ENCODE measurements around the gene RTKN.

RTKN gene

DNA sequence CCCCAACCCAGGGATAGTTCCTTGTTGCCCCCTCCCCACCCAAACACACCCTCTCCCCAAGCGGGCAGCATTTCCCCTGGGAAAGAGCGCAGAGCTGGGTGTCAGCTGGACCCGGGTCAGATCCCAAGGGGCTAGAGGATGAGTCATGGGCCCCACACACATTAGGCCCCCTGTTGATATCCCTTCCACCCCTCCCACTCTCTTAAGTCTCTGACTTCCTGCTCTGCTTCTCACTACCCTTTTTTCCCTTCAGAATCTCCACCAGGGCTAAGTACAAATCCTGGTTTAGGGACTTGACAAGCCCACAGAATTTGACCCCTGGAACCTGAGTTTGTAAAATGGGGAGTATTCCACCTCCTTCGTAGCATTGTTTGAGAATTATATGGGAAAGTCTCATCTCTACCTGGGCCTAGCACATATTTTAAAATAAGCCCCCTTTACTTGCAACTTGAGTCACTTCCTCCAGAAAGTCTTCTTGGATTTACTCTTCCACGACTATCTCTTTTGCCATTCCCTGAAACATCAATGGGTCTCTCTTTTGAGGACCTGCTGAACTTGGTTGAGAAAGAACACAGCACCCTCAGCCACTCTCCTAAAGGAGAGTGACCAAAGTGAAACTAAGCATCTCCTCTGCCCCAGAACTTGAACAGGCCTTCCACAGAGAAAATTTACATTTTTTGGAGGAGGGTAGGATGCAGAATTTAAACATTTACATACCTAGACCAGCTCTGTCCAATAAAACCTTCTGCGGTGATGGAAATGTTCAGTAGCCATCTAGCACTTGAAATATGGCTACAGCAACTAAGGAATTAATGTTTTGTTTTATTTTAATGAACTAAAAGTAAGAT, 4.7 kb downstream of the RTKN start:
- peaks cover 7% of the 10 kb centered on the region for H3K36me3 ChIP-seq (ENCODE audit: control insufficient read depth, insufficient read depth, low read length)
- H3K27ac ChIP-seq (ENCODE audit: insufficient read depth, low read depth, low read length, poor library complexity, severe bottlenecking): no peak overlapping the region
- H3K4me3 ChIP-seq (ENCODE audit: insufficient read depth, low read depth, low read length): no peak overlapping the region
- 76 to 80% methylated on average over 5 to 6 of the region's 6 CpGs for WGBS, 2 experiments
- H3K27me3 ChIP-seq (ENCODE audit: control insufficient read depth, insufficient read depth, low read length, poor library complexity, severe bottlenecking): peaks cover 13% of the 10 kb centered on the region
- no peaks in the 10 kb centered on the region for H3K9me3 ChIP-seq (ENCODE audit: control insufficient read depth, low read length)
- peaks cover 22% of the 10 kb centered on the region for H3K4me1 ChIP-seq (ENCODE audit: control insufficient read depth, insufficient read depth, low read length)

DNA sequence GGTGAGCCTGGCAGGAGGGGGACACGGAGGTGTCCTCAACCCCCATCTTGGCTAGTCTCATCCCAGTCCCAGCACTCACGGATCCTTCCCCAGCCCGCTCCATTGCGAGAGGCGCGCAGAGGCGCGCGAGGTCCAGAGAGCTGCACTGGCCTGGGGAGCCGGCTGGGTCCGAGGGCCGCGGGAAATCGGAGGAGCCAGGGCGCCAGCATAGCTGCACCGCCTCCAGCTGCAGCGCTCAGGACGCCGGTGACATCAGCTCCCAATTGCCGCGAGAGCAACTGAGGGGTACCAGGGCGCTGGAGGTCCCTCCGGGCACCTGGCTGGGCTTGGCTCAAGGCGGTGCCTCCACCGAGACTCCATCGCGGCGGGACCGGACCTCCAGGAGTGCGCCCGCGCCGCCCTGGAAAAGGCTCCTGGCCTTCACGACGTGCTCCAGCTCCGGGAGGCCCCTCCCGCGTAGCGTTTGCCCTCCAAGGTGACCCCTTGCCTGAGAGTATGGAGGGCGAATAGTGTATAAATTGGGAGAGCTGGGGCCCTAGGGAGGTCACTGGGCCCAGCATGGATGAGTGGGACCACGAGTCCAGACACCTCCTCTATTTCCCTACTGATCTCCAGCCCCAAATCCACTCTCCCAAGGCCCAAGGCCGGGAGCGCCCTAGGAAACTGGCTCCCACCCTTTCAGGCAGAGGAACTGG, 5.5 kb downstream of the RTKN start:
- Histone ChIP-seq H3K36me3 (ENCODE audit: control insufficient read depth, insufficient read depth, low read length) (peaks cover 7% of the 10 kb centered on the region), H3K4me3 (ENCODE audit: insufficient read depth, low read depth, low read length) (no peak overlapping the region)
- WGBS, 2 experiments: 95% methylated on average over 43 of the region's 43 CpGs

DNA sequence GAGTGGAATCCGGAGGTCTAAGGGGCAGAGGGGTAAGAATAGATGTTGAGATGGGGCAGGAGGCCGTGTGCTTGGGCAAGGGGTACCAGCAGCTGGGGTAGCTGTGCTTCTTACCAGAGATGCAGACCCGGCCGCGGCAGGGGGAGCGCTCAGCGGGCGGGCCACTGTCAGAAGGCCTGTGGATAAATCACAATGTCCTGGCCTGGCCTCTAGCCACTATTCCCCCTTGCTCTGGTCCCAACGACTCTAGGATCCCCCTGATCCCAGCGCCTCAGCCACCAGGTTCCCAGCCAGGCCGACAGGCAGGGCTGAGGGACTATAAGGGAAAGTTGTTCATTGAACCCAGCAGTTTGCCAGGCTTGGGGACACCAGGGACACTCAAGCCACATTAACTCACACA, 11.2 kb downstream of the RTKN start:
- no peak overlapping the region for H3K27ac ChIP-seq (ENCODE audit: insufficient read depth, low read depth, low read length, poor library complexity, severe bottlenecking)
- no peaks in the 10 kb centered on the region for H3K27me3 ChIP-seq (ENCODE audit: control insufficient read depth, insufficient read depth, low read length, poor library complexity, severe bottlenecking)

More for the DNA sequence above, 5.5 kb downstream of the RTKN start:
- H3K27ac ChIP-seq (ENCODE audit: insufficient read depth, low read depth, low read length, poor library complexity, severe bottlenecking): no peak overlapping the region
- H3K27me3 ChIP-seq (ENCODE audit: control insufficient read depth, insufficient read depth, low read length, poor library complexity, severe bottlenecking): peaks cover 5% of the 10 kb centered on the region
- no peaks in the 10 kb centered on the region for H3K9me3 ChIP-seq (ENCODE audit: control insufficient read depth, low read length)
- H3K4me1 ChIP-seq (ENCODE audit: control insufficient read depth, insufficient read depth, low read length): peaks cover 17% of the 10 kb centered on the region

DNA sequence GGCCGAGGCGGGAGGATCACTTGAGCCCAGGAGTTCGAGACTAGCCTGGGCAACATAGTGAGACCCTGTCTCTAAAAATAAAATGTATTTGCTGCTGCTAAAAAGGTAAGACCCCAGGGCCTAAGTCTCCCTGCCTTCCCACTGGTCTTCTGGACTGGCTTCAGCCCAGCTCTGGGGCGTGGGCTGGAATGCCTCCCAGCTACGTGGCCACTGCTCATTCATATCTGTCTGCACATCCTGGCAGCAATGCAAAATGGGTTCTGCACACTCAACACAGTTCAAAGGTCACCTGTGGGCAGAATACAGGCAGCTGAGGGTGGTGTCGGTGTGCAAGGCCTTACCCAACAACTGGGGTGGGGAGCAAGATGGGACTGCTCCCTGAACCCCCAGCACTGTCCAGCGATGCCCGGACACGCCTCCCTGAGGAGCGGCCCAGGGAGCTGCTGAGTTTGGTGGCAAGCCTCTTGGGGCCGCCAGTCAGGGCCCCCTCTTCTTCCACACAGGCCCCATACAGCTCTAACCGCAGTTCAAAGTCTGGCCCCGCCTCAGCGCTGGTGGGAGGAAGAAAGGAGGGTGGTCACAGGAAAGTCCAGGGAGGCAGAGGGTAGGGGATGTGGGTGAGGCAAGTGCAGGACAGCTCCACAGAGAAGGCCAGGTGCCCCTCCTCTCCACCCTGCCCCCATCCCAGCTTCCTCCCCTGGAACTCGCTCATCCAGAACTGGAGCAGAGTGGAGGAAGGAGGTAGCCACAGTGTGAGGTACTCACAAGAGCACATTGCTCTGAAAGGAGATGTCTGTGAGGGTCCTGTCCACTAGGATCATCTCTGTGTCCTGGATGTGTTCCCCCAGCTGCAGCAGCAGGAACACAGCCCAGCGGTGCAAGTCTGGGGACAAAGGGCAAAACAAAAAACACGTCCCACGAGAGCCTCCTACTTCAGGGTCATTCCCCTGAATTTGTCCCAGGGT, 12.0 kb downstream of the RTKN start:
- Histone ChIP-seq H3K4me3 (ENCODE audit: insufficient read depth, low read depth, low read length) (no peak overlapping the region), H3K9me3 (ENCODE audit: control insufficient read depth, low read length) (no peaks in the 10 kb centered on the region), H3K27me3 (ENCODE audit: control insufficient read depth, insufficient read depth, low read length, poor library complexity, severe bottlenecking) (no peaks in the 10 kb centered on the region), H3K4me1 (ENCODE audit: control insufficient read depth, insufficient read depth, low read length) (no peaks in the 10 kb centered on the region), H3K36me3 (ENCODE audit: control insufficient read depth, insufficient read depth, low read length) (peaks cover 31% of the 10 kb centered on the region), H3K27ac (ENCODE audit: insufficient read depth, low read depth, low read length, poor library complexity, severe bottlenecking) (no peak overlapping the region)
- 93 to 95% methylated on average over 18 of the region's 18 CpGs for WGBS, 2 experiments

More for the DNA sequence above, 11.2 kb downstream of the RTKN start:
- Histone ChIP-seq H3K4me1 (ENCODE audit: control insufficient read depth, insufficient read depth, low read length) (no peaks in the 10 kb centered on the region), H3K4me3 (ENCODE audit: insufficient read depth, low read depth, low read length) (no peak overlapping the region), H3K9me3 (ENCODE audit: control insufficient read depth, low read length) (no peaks in the 10 kb centered on the region), H3K36me3 (ENCODE audit: control insufficient read depth, insufficient read depth, low read length) (peaks cover 25% of the 10 kb centered on the region)
- WGBS, 2 experiments: 94 to 95% methylated on average over 11 of the region's 11 CpGs

DNA sequence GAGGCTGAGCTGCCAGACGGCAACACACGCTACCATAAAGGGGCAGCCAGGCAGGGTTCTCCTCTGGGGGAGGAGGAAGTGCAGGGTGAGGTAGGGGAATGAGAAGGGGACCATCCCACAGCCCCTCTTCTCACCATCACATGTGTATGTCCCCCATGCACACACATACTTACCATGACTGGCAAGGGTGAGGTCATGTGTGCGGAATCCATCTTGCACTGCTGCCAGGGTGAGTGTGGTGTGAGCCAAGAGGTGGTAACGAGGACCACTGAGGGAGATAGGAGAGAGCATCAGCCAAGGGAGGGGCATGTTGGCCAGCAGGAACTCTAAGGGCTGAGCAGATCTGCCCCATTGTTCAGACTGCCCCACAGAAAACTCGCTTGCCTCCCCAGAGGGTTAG, 13.1 kb downstream of the RTKN start:
- no peak overlapping the region for H3K4me3 ChIP-seq (ENCODE audit: insufficient read depth, low read depth, low read length)
- H3K27ac ChIP-seq (ENCODE audit: insufficient read depth, low read depth, low read length, poor library complexity, severe bottlenecking): no peak overlapping the region
- no peaks in the 10 kb centered on the region for H3K4me1 ChIP-seq (ENCODE audit: control insufficient read depth, insufficient read depth, low read length)
- H3K27me3 ChIP-seq (ENCODE audit: control insufficient read depth, insufficient read depth, low read length, poor library complexity, severe bottlenecking): no peaks in the 10 kb centered on the region
- H3K9me3 ChIP-seq (ENCODE audit: control insufficient read depth, low read length): no peaks in the 10 kb centered on the region
- H3K36me3 ChIP-seq (ENCODE audit: control insufficient read depth, insufficient read depth, low read length): peaks cover 31% of the 10 kb centered on the region
- WGBS, 2 experiments: 93 to 96% methylated on average over 5 of the region's 5 CpGs

DNA sequence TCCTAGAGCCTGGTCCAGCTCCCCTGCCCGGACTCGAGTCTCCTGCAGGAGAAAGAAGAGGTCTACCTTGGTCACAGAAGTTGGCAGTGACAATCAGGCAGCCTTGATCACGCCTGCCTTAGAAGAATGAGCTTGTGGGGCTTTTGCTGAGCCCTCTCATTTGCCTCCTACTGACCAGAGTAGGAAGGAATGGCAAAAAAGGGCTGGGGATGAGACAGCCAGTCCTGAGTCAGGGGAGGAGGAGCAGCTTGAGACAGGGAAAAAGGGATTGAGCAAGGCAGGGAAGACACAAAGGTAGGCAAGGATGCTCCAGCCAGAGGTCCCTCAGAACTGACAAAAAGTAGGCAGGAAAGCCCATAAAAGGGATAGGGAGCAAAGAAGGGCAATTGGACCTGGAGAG, 14.2 kb downstream of the RTKN start:
- Histone ChIP-seq H3K4me3 (ENCODE audit: insufficient read depth, low read depth, low read length) (no peak overlapping the region), H3K36me3 (ENCODE audit: control insufficient read depth, insufficient read depth, low read length) (peaks cover 28% of the 10 kb centered on the region), H3K27ac (ENCODE audit: insufficient read depth, low read depth, low read length, poor library complexity, severe bottlenecking) (no peak overlapping the region), H3K9me3 (ENCODE audit: control insufficient read depth, low read length) (no peaks in the 10 kb centered on the region), H3K27me3 (ENCODE audit: control insufficient read depth, insufficient read depth, low read length, poor library complexity, severe bottlenecking) (no peaks in the 10 kb centered on the region), H3K4me1 (ENCODE audit: control insufficient read depth, insufficient read depth, low read length) (peaks cover 3% of the 10 kb centered on the region)
- WGBS, 2 experiments: 90 to 95% methylated on average over 3 of the region's 3 CpGs

DNA sequence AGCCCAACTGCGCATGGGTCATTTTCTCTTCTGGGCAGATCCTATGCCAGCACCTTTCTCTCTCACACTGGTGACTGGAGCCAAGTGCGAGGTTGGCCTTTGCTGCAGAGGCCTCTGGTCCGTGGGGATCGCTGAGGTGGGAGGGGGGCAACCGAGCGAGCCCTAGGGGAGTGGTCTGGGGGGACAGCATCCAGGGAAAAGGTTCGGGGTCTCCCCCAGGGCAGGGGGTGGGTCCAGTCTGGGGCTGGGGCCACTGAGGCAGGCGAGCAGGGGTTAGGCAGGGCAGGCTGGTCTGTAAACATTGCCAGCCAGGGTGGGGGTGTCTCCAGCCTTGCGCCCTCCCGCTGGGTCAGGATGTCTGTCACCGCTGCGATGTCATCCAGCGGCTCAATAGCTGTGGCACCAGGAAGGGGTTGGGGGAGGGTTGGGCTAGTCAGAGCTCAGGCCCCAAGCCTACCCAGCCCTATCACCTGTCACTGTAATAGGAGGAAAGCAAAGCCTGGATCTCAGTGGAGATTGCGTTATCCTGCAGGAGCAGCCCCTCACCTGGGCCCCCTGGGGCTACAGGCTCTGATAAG, 15.5 kb downstream of the RTKN start:
- peaks cover 24% of the 10 kb centered on the region for H3K36me3 ChIP-seq (ENCODE audit: control insufficient read depth, insufficient read depth, low read length)
- peaks cover 3% of the 10 kb centered on the region for H3K4me1 ChIP-seq (ENCODE audit: control insufficient read depth, insufficient read depth, low read length)
- no peak overlapping the region for H3K27ac ChIP-seq (ENCODE audit: insufficient read depth, low read depth, low read length, poor library complexity, severe bottlenecking)
- H3K4me3 ChIP-seq (ENCODE audit: insufficient read depth, low read depth, low read length): no peak overlapping the region
- no peaks in the 10 kb centered on the region for H3K27me3 ChIP-seq (ENCODE audit: control insufficient read depth, insufficient read depth, low read length, poor library complexity, severe bottlenecking)
- no peaks in the 10 kb centered on the region for H3K9me3 ChIP-seq (ENCODE audit: control insufficient read depth, low read length)
- WGBS, 2 experiments: 89% methylated on average over 14 of the region's 14 CpGs

DNA sequence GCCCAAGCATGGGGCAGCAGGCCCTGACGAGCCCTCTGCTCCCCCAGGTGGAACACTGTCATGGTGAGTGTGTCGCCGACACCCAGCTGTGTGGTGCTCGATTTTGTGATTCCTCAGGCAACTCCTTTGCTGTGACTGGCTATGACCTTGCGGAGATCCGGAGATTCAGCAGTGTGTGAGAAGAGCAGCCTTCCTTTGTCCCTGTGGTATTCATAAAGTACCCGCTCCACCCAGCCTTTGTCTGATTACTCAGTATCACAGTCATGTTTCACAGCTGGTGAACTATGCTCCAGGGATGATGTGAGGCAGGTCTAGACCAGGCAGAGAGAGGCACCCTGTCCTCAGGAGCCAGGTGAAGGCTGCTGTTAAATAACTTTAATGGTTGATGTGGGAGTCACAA, 16.2 kb downstream of the RTKN start:
- no peak overlapping the region for H3K4me3 ChIP-seq (ENCODE audit: insufficient read depth, low read depth, low read length)
- H3K27me3 ChIP-seq (ENCODE audit: control insufficient read depth, insufficient read depth, low read length, poor library complexity, severe bottlenecking): peaks cover 1% of the 10 kb centered on the region
- no peak overlapping the region for H3K27ac ChIP-seq (ENCODE audit: insufficient read depth, low read depth, low read length, poor library complexity, severe bottlenecking)
- peaks cover 24% of the 10 kb centered on the region for H3K36me3 ChIP-seq (ENCODE audit: control insufficient read depth, insufficient read depth, low read length)
- H3K4me1 ChIP-seq (ENCODE audit: control insufficient read depth, insufficient read depth, low read length): peaks cover 5% of the 10 kb centered on the region
- WGBS, 2 experiments: 94 to 95% methylated on average over 7 of the region's 7 CpGs
- H3K9me3 ChIP-seq (ENCODE audit: control insufficient read depth, low read length): no peaks in the 10 kb centered on the region

DNA sequence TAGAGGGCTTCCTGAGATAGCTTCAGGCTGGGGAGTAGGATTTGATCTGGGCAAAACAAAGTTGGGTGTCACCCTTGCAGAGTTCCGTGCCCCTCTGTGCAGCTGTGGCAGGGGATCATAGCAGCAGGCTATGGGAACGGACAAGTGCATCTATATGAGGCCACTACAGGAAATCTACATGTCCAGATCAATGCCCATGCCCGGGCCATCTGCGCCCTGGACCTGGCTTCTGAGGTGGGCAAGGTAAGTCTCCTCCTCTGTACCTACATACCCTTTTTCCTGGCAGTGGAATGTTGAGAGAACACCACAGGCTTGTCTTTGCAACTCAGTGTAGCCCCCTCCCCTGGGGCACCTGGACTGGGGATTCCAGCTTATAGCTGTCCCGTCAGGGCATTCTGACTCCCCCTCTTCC, 16.7 kb downstream of the RTKN start:
- H3K27ac ChIP-seq (ENCODE audit: insufficient read depth, low read depth, low read length, poor library complexity, severe bottlenecking): no peak overlapping the region
- 91 to 93% methylated on average over 5 of the region's 5 CpGs for WGBS, 2 experiments
- peaks cover 5% of the 10 kb centered on the region for H3K4me1 ChIP-seq (ENCODE audit: control insufficient read depth, insufficient read depth, low read length)
- no peaks in the 10 kb centered on the region for H3K9me3 ChIP-seq (ENCODE audit: control insufficient read depth, low read length)
- peaks cover 24% of the 10 kb centered on the region for H3K36me3 ChIP-seq (ENCODE audit: control insufficient read depth, insufficient read depth, low read length)
- peaks cover 5% of the 10 kb centered on the region for H3K27me3 ChIP-seq (ENCODE audit: control insufficient read depth, insufficient read depth, low read length, poor library complexity, severe bottlenecking)
- no peak overlapping the region for H3K4me3 ChIP-seq (ENCODE audit: insufficient read depth, low read depth, low read length)
